ENCODE data around the gene RCSD1.

GRCh38 chr1:167720965-167721616, 91.1 kb downstream of the RCSD1 start:
- TF ChIP-seq HMG20B (CRISPR knock-in tag; conservative IDR thresholded peaks at IDR 0.05): no peak
- no peak for TF ChIP-seq TAF1 (CRISPR knock-in tag; IDR thresholded peaks at IDR 0.05)
- TF ChIP-seq, protein P1, sequence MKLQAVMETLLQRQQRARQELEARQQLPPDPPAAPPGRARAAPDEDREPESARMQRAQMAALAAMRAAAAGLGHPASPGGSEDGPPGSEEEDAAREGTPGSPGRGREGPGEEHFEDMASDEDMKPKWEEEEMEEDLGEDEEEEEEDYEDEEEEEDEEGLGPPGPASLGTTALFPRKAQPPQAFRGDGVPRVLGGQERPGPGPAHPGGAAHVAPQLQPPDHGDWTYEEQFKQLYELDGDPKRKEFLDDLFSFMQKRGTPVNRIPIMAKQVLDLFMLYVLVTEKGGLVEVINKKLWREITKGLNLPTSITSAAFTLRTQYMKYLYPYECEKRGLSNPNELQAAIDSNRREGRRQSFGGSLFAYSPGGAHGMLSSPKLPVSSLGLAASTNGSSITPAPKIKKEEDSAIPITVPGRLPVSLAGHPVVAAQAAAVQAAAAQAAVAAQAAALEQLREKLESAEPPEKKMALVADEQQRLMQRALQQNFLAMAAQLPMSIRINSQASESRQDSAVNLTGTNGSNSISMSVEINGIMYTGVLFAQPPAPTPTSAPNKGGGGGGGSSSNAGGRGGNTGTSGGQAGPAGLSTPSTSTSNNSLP (IDR thresholded peaks at IDR 0.05; ENCODE audit: low read depth, low read length): no peak
- TF ChIP-seq GPN1 (CRISPR knock-in tag; IDR thresholded peaks at IDR 0.05; ENCODE audit: borderline replicate concordance): no peak
- no peak for TF ChIP-seq GLI4 (CRISPR knock-in tag; IDR thresholded peaks at IDR 0.05; ENCODE audit: borderline replicate concordance)
- no peak for TF ChIP-seq ZMYM3 (CRISPR knock-in tag; IDR thresholded peaks at IDR 0.05)
- TF ChIP-seq YY1 (IDR thresholded peaks at IDR 0.05; ENCODE audit: insufficient read depth, insufficient replicate concordance, low read depth, low read length): no peak
- no peak for TF ChIP-seq CREB1 (IDR thresholded peaks at IDR 0.05)
- TF ChIP-seq CREB1 (CRISPR knock-in tag; IDR thresholded peaks at IDR 0.05): no peak
- TF ChIP-seq ZHX1 (CRISPR knock-in tag; IDR thresholded peaks at IDR 0.05; ENCODE audit: low read depth): no peak
- TF ChIP-seq NFATC3 (CRISPR knock-in tag; IDR thresholded peaks at IDR 0.05): no peak
